ENCODE results near the gene LOC128125822.

Gene LOC128125822

DNA sequence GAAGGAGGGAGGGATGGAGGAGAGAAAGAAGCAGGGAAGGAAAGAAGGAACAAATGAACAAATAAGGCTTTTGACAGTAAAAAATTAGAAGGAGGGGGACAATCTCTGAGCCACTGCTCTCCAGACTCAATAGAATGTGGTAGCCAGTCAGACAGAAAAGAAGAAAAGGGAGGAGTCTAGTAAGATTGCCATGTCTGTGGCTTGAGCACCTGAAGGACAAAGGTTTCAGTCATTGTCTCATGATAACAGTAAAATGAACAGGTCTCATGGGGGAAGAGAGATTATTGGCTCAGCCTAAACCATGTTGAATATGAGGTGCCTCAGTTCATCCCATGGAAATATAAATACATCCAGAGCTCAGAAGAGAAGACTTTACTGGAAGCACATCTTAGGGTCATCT lies 14.0 kb upstream of the LOC128125822 start:
- no peak for DNase-seq

DNA sequence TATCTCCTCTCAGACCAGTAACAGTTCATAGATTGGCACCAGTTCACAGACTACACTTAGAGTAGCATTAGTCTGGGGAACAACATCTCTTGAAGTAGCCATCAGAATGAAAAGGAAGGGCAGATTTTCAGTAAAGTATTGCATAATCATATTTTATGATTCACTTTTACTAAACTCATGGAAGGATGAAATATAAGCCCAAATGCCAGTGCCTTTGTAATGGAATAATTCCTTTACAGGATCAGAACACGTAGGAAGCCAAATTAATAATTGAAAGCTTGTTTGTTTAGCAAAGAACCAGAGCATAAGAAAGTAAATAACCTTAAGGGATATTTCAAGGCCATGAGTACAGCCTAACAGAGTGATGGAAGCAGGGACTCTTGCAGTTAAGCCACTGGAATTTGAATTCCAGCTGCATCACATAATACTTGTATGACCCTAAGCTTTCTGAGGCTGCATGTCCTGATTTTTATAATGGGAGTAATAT lies 11.4 kb upstream of the LOC128125822 start:
- no peak for DNase-seq

DNA sequence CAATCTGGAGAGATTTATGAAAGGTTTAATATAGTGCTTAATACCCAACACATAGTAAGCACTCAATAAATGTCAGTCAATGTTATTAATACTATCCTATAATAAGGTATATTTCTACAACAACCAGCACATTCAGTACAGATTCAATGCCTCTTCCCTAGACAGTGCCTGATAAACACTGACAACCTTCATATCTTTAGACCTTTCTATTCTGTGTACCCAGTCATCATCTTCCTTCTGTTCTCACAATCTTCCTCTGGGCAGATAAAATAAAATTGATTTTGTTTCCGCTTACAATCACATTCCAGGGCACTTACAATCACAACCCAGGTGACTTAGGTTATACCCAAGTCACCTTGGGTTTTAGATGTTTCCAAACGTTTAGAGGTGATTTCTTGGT lies 11.0 kb upstream of the LOC128125822 start:
- no peak for DNase-seq

DNA sequence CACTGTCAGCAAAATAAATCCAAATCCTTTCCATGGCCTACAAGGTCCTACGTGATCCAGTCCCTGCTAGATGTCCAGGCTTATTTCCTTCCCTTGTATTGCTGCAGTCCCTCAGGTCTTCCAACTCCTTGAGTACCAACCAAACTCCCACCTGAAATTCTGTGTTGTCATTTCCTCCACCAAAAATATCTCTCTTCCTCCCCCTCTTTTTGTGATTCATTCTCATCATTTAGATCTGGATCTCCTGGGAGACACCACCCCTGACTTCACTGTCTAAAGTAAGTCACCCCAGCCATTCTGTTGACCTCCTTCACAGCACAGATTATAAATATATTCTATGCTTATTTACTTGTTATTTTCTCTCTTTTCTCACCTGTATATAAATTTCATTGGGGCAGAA lies 9.0 kb upstream of the LOC128125822 start:
- no peak for DNase-seq

DNA sequence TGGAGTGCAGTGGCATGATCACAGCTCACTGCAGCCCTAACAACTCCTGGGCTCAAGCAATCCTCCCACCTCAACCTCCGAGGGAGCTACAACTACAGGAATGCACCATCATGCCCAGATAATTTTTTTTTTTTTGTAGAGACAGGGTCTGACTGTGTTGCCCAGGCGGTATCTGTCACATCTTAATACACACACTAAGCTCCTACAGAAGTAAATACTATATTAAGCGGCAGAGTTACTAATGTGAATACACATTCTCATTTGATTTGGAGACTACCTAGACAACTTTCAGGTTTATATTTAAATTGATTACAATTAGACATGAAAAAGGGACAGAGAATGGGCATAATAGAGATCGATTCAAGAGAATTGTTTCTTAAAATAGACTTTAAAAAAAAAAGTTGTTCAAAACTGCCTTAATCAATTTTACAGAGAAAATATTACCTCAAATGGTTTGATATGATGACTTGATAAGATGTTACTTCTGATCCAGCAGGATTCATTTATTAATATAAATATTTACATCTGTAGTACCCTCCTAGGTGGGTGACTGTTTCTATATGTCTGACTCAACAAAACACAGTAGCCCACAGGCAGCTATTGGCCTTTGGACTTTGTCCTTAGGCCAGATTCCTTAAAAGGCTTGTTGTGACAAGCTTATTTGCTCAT lies 7.1 kb upstream of the LOC128125822 start:
- no peak for DNase-seq

DNA sequence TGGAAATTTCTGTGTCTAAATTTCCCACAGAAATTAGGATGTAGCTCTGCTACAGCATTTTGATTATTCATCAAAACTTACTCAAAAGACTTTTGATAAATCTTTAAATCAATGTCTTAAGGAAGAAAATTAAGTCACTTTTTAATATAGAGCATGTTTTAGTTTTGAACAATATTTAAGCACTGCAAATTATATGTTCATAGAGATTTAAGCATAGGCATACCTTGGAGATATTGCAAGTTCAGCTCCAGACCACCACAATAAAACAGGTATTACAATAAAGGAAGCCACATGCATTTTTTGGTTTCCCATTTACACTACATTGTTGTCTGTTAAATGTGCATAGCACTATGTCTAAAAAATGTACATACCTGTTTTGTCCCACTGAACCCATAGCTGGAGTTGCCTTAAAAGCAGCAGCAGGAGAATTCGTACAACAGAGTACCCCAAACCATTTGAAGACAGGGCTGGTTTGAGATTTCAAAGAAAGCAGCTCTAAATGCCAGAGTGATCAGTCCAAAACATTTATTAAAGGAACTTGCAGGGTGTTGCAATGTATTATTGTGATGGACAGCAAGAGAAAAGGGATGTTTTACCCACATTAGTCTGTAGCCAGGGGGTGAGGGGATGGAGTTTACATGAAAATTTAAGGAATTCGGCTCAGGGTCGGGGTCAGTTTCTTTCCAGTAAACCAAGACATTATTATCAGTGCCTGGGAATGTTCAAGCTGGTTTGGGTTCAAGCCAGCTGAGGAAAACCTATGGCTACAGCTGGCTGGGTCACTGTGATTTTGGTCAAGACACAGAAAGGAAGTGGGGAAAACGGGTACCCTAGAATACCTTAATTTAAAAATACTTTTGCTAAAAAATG lies 6.3 kb upstream of the LOC128125822 start:
- DNase-seq = no peak

DNA sequence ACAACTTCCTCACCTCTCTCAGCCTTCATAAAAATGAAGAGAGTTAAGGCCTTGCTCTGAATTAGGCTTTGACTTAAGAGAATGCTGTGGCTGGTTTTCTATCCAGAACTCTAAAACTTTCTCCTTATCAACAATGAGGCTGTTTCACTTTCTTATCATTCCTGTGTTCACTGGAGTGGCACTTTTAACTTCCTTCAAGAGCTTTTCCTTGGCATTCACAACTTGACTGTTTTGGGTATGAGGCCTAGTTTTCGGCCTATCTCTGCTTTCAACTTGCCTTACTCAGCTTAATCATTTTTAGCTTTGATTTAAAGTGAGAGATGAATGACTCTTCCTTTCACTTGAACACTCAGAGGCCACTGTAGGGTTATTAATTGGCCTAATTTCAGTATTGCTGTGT lies 4.3 kb upstream of the LOC128125822 start:
- no peak for DNase-seq

DNA sequence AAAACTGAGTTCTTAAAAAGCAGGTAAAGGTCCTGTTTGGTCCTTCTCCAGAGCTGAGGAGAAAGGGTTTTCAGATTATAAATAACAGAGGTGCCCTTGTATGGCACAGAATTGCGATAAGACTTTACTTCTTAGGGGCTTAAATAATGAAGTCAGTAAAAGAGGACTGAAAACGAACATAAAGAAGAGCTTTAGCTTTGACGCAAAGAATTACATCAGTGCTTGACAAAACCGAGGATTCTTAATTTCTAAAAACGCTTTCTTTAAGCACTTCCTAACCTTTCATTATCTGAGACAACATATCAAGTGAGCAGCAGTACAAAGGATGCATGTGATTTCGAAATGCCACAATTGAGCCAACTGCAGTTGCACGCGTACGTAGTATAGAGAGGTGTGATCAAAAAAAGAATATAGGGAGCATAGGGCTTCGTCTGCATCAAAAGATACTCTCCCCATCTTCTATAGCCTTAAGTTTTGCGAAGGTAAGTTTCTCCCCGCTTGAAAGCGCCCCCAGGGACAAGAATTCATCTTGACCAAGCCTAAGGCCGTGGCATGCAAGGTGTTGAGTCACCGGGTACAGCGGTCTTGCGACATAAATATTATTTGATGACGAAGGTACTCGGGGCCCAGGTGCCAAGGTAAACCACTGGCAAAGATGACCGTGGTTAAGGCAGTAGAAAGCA lies 778 bp upstream of the LOC128125822 start:
- DNase-seq = no peak

DNA sequence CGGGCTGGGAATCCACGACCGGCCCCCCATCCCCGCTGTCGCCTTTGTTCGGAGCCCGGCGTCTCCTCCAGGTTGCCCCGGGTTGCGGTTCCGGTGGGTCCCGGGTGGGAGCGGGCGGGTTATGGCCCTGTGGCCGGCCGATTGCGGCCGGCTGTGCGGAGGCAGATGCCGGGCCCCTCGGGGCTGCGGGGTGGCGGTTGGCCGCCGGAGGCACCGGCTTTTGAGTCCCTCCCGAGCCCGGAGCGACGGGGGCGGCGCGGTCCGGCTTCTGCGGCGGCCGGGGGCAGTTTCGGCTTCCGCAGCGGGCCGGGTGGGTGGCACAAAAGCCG lies 431 bp downstream of the LOC128125822 start:
- no peak for DNase-seq

DNA sequence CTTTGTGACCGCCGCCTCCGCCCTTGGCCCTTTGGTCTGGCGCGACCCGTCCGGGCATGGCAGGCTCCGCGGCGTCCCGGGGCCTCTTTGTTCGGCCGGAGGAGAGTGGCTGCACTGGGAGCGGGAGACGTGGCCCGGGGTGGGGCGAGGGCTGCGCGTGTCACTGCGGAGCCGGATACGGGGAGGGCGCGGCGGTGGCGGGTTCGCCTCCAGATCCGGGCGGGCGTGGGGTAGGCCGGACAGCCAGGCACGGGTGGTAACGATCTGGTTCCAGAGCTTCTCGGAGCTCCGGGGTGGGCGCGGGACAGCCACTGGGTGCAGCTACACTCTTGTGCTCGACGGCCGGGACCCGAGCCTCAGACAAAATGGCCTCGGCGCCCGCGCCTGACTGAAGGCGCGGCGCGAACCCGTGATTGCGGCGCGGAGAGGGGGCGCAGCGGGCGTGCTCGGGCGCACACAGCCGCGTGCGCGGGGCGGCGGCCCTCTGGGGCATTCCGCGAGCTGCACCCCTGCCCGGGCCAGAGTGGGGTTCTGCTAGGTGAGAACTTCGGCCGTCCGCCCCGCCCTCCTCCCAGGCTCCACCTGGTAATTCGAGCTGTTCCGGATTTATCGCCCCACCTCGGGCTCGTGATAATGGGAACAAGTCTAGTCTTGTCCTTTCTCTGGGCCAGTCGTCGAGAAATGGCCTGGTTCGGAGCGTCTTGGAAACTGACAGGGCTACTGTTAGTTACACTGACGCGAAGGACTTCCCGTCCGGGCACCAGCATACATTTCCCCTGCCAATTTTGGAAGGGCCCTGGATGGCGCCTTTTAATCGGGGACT lies 1.0 kb downstream of the LOC128125822 start:
- peak; percentile 67 for DNase-seq

DNA sequence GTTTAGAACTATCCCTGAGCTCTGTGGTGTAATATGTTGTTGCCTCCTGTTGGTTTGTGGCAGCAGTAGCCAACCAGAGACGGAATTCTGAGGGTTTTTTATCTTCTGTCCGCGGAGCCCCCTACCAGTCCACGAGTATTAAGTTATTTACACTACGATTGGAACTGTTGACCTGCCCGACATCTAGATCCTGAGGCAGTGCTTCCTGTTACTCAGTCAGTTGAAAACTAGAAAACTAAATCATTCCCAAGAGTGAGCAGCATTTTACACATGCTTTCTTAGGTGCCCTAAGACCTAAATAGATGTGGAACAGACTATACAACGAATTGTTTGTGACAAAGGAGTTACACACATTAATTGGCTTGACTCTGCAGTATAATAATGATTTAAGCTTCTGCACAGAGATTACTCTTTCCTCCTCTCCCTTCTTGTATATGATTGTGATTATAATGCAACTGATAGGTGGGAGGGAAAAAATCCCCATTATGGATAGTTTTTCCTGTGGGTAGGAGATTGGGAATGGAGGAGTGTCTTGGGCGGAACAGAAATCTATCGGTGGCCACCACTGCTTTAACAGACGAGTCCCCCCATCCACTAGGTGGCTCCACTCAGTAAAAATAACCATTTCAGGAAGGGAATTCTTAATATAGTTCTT lies 1.7 kb downstream of the LOC128125822 start:
- no peak for DNase-seq

DNA sequence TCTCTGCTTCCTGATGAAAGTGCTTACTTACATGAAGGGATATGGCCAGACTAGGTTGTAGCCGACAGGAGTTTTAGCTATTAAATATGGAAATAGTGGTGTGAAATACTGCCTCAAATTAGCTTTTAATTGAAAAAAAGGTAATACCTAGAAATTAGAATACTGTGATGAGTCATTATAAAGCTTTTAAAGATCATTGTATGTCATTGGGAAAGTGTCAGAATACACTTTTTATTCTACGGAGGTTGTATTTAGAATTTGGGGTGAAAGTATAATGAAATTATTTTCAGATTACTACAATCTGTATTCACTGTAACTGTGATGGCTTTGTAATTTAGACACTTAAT lies 2.2 kb downstream of the LOC128125822 start:
- no peak for DNase-seq

DNA sequence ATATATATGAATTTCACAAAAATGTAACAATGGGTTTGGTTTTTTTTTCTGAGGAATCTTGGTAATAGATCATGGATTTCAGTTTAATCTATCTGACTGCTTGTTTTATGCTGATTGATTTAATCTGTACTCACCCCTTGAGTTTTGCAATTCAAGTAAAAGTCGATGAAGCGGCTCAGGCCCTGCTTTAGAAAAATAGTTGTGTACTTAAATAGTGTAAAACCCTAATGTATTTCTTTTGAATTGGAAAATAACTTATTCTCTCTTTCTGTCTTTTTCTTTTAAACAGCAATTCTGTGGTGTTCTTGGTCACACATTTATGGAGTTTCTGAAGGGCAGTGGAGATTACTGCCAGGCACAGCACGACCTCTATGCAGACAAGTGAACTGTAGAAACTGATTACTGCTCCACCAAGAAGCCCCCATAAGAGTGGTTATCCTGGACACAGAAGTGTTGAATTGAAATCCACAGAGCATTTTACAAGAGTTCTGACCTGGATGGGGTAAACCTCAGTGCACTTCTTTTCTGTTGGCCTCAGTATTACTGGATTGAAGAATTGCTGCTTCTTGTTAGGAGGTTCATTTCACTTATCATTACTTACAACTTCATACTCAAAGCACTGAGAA lies 4.0 kb downstream of the LOC128125822 start:
- DNase-seq = no peak

DNA sequence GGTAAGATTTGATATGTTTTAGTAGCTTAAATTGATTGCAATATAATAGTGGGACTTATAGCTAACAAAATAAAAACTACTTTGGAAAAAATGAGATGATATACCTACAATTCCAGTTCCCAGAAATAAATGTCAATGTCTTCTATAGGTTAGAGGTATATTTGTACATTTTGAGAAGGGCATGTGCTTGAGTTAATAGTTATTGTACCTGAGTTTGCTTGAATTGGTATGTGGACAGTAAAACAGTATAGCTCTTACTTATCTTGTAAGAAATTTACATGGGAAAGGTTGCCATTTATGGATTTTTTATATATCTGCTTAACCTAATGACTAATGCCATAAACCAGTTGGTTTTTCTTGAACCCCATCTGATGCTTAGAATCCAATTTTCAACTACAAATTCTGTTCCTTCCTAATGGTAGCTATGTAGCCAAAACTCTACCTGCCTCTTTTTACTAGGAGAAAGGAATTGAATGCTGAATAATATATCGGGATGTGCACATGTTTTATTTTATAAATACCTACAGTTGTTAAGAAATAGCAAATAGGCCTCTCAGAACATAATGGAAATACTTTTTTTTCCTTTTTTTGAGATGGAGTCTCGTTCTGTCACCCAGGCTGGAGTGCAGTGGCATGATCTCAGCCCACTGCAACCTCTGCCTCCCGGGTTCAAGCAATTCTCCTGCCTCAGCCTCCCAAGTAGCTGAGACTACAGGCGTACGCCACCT lies 4.9 kb downstream of the LOC128125822 start:
- DNase-seq = no peak

DNA sequence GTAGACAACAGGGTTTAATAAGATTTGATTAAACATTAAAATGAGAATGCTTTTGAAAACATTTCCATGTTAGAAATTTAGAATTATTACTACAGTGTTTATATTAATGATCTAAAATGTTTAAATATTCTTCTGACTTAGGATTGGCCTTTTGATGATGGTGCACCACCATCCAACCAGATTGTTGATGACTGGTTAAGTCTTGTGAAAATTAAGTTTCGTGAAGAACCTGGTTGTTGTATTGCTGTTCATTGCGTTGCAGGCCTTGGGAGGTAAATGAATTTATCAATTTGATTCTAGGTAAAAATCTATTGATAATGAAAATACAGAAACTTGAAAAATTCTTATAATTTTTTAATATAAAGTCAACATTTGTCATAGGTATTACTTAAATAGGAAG lies 6.5 kb downstream of the LOC128125822 start:
- DNase-seq = no peak

DNA sequence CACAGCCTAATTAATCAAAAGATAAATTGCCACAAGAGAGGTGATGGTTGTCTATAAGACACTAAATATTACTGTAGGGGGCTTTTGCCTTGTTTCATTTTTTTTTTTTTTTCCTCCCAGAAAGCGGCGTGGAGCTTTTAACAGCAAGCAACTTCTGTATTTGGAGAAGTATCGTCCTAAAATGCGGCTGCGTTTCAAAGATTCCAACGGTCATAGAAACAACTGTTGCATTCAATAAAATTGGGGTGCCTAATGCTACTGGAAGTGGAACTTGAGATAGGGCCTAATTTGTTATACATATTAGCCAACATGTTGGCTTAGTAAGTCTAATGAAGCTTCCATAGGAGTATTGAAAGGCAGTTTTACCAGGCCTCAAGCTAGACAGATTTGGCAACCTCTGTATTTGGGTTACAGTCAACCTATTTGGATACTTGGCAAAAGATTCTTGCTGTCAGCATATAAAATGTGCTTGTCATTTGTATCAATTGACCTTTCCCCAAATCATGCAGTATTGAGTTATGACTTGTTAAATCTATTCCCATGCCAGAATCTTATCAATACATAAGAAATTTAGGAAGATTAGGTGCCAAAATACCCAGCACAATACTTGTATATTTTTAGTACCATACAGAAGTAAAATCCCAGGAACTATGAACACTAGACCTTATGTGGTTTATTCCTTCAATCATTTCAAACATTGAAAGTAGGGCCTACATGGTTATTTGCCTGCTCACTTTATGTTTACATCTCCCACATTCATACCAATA lies 7.8 kb downstream of the LOC128125822 start:
- DNase-seq = no peak

DNA sequence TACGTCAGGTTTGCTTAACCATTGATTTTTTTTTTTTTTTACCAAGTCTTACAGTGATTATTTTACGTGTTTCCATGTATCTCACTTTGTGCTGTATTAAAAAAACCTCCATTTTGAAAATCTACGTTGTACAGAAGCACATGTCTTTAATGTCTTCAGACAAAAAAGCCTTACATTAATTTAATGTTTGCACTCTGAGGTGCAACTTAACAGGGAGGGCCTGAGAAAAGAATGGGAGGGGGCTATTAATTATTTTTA lies 8.4 kb downstream of the LOC128125822 start:
- DNase-seq = no peak

DNA sequence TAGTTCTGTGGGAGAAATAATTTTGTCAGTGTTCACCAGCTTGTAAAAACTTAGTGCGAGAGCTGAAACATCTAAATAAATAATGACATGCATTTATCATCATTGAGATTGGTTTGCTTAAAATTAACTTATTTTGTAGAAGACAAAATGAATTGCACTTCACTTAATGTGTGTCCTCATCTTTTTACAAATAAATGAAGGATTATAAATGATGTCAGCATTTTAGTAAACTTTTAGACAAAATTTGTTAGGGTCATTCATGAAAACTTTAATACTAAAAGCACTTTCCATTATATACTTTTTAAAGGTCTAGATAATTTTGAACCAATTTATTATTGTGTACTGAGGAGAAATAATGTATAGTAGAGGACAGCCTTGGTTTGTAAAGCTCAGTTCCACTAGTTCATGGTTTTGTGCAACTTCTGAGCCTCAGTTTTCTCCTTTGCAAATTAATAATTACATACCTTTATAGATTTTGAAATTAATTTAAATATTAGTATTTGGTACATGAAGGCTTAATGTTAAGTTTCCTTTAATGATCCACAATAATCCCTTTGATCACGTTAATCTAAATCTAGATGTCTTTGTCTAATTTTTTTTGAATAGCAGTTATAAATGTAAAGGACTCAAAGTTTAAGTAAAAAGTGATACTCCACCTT lies 9.2 kb downstream of the LOC128125822 start:
- DNase-seq = no peak

DNA sequence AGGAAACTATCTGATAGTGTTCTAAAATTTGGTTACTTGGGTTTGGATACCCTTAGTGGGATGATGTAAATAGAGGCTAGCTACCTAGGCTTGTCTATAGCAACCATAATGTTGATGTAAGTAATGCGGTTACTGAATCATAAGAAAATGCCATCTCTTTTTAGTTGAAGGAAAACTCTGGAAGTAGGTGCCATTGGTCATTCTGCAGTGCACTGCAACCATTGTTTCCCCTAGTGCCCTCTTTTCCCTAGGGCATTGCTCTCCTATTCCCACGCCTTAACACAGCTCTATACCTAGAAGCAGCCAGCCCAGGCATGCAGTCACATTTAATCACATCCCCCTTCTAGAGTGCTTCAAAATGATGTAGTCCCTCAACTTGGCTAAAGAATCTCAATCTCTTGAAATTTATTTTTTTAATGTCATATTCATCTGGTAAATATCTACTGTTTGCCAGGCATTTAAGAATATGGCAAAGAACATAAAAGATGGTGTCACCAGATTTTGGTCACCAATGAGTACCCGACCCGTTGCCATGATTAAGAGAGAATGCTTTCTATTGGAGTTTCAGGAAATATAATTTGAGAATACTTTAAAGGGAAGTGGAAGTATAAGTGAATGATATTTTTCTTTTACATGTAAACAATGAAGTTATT lies 10.4 kb downstream of the LOC128125822 start:
- no peak for DNase-seq
